ENCODE data around the gene PLCG2.
"Not testable (repeated sequence)": the region's sequence is repeated elsewhere in the genome, so short reads cannot be mapped to it uniquely, and the experiment has no call there.

Gene PLCG2

DNA sequence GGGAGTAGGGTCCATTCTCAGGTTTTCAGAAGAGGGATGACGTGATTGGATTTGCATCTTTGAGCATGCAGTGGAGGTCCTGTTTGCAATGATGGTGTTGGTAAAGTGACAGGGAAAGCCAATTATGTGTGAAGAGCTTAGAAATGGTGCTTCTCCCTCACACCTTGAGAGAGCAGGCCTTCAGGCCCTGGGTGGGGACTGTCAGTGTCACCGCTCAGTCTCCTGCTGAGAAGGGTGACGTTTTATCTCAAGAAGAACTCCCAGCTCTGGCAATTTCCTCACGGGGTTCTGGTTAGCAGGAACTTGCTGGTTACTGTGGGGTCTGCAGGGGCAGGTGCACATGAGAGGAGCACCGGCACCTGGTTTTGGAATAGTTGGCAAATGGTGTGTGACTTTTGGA, 11.2 kb downstream of the PLCG2 start:
- DNase-seq (ENCODE audit: low spot score) = no peak

DNA sequence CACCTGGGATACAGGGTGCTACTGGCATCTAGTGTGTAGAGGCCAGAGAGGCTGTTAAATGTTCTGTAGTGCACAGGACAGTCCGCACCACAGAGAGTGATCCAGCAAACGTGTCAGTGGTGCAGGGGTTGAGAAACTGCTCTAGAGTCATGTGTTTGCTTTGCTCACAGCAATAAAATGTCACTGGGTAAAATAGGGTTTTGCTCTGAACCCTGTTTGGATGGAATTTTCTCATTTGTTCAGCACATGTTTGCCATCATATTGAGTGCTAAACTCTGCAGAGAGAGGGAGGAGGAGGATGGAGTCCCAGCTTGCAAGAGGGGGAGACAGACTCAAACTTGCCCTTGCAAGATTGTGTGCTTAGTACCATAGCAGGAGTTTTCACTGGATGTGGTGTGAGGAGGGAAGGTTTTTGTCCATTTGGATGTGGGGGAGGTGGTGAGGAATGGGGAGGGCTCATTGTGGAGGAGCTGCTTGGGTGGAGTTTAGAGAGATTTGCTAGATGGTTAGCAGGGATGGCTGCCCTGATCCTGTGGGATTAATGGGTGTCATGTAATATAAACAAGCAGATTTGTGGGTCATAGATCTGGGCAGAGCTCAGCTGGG, 11.8 kb downstream of the PLCG2 start:
- DNase-seq (ENCODE audit: low spot score) = no peak

DNA sequence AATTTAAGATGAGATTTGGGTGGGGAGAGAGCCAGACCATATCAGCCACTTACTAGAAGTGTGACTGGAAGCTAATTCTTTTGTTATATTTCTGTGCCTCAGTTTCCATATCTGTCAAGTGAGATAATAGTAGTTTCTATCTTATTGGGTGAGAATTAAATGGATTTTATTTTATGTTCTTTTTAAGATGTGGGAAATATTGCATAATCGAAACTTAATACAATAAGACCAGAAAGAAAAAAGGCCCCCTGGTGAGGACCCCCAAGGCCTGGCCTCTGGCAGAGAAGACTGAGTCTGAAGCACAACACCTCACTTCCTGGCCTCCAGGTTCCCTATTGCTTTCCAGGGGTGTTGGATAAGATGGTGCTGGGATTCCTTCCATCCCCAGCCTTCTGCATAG, 13.7 kb downstream of the PLCG2 start:
- DNase-seq (ENCODE audit: low spot score) = no peak

DNA sequence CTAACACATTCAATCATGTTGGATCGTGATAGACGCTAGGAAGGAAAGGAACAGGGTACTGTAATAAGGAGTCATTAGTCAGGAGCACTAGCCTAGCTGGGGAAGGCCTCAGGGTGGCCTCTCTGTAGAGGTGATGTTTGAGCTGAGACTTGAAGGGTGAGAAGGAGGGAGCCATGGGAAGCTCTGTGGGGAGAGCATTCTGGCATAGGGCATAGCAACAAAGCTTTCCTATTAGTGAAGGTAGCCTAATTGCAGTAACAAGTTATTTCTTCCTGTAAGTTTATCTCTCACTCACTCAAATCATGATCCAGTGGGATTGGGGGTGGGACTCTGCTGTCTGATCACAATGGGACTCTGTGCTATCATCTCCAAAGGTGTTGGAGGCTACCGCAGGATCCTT, 16.1 kb downstream of the PLCG2 start:
- DNase-seq (ENCODE audit: low spot score) = no peak

DNA sequence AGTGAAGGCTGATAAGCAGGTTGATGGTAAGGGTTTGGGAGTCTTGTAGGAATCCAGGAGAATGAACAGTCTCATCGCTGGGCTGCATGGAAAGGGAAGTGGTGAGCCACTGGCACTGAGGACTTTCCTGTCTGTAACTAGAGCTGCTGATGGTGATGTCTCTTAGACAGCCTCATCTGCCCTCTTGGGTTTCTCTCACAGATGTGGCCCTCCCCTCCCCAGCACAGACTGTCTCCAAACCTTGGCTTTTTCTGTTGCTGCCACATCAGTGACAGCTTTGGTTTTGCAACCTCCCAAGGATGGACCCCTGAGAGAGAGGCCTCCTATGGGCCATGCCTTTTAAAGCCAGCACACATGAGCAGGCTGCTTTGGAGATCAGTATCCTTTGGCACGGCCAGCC, 16.9 kb downstream of the PLCG2 start:
- no peak for DNase-seq (ENCODE audit: low spot score)

DNA sequence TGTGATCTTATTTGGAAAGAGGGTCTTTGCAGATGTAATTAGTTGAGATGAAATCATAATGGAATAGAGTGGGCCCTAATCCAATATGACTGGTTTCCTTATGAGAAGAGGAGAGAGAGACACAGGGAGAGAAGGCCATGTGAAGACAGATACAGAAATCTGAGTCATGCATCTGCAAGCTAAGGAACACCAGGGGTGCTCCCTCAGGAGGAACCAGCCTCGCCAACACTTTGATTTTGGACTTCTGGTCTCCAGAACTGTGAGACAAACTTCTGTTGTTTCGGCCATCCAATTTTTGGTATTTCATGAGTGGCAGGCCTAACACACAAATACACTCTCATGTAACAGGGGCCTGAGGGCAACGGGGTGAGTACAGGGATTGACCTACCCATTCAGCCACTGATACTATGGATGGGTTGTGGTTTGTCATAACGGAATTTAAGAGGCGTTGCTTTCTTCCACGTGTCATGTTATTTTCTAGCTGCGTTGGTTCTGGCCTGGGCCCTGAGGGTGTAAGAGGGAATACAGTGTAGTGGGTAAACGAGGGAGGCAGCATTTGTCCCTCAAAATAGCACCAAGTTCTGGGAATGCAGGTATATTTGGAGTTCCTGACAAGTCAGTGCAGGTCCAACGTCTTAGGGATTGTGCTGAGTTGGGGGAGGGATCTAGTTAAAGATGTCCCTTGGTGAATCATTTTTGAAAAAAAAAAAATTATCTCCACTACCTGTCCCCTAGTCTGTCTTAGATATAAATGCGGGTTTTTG, 17.7 kb downstream of the PLCG2 start:
- DNase-seq (ENCODE audit: low spot score) = no peak

DNA sequence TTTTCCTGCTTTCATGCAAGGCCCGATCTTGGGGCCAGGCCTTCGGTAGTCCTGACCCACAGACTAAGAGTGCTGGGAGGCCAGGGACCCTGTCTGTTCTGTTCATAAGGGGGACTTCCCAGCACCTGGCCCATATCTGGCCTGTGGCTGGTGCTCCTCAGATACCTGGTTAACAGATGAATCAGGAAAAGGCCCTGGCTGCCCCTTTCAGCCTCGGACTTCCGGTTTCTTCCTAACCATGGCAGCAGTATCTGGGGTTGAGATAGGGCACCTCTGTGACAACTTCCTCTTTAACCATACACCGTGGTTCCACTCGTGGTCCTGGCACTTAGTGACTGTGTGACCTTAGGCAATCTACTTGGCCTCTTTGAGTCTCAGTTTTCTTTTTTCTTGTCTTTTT, 18.4 kb downstream of the PLCG2 start:
- DNase-seq (ENCODE audit: low spot score) = peak; percentile 66

DNA sequence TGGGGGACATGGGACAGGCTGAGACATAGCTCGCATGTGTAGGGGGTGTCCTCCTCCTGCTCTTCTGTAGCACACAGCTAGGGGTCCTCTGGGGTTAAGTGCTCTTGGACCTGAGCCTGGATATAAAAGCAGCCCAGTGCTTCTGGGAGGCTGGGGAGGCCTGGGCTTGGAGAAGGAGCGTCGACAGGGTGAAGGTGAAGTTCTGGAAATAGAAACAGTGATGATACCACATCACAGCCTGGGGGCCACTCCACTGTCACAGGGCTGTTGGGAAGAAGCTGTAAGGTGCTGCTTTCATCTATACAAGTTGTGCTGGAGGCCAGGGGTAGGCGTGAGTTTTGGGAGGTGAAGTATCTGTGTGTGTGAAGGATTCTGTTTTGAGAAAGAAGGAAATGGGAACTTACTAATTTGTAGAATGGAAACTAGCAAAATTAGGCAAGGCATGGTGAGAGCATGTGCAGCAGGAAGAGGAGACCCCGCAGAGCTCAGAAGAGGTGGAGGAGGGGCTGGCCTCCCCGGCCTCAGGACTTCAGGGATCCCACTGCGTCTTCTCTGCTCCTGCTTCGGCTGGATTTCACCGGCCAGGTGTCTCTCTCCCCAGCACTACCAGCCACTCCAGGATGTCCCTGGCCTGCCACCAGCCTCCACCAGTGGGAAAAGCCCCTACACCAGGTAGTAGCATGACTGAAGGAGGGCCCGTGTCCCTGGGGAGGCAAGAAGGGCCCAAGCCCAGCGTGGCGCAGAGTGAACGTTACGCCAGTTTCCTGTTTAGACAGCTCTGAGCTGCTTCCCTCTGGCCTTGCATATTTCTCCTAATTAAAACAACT, 19.4 kb downstream of the PLCG2 start:
- DNase-seq (ENCODE audit: low spot score) = peak; percentile 79

DNA sequence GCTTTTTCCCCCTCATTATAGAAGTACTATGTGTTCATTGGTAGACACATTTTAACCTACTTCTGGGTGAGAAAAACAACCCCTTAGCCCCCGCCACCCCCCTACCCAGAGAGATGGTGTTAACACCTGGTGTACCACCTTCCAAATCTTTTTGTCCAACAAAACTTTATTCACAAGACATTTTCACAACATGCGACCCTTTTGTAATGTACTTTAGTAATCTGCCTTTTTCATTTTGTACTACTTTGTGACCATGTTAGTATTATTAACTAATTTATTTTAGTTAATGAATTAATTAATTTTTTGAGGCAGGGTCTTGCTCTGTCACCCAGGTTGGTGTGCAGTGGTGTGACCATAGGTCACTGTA, 20.0 kb downstream of the PLCG2 start:
- DNase-seq (ENCODE audit: low spot score) = no peak

DNA sequence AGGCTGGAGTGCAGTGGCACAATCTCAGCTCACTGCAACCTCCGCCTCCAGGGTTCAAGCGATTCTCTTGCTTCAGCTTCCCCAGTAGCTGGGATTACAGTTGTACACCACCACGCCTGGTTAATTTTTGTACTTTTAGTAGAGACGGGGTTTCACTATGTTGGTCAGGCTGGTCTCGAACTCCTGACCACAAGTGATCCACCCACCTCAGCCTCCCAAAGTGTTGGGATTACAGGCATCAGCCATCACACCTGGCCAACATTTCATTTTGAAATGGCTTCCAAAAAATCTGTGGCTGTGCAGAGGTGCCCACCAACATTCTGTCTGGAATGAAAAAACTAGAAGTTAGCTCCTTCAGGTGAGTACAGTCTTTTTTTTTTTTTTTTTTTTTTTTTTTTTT, 22.6 kb downstream of the PLCG2 start:
- not testable (repeated sequence) for DNase-seq (ENCODE audit: low spot score)

DNA sequence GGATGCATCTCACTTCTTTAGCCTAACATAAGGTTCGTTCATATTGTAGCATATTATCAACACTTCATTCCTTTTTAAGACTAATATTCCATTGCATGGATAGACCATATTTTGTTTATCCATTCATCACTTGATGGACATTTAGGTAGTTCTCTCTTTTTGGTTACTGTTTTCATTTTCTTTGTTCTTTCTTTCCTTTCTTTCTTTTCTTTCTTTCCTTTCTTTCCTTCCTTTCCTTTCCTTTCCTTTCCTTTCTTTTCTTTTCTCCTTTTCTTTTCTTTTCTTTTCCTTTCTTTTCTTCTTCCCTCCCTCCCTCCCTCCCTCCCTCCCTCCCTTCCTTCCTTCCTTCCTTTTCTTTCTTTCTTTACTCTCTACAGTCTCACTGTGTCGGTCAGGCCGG, 24.2 kb downstream of the PLCG2 start:
- DNase-seq (ENCODE audit: low spot score) = no peak

DNA sequence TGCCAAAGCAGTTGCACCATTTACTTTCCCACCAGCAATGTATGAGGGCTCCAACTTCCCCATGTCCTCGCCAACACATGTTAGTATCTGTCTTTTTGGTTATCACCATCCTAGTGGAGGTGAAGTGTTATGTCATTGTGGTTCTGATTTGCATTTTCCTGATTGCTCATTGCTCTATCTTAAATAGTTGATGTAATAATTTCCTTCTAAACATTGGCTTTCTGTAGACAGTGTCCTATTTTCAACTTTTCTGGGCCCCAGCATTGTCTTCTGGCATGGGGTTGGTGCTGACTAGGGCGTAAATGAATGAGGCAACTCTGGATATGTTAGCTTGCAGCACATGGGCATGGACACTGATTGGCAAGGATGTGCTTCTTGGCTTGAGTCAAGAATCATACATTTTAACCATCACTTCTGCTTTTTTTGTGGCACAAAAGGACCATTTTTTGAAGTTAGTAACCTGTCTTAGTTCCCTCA, 25.1 kb downstream of the PLCG2 start:
- no peak for DNase-seq (ENCODE audit: low spot score)

DNA sequence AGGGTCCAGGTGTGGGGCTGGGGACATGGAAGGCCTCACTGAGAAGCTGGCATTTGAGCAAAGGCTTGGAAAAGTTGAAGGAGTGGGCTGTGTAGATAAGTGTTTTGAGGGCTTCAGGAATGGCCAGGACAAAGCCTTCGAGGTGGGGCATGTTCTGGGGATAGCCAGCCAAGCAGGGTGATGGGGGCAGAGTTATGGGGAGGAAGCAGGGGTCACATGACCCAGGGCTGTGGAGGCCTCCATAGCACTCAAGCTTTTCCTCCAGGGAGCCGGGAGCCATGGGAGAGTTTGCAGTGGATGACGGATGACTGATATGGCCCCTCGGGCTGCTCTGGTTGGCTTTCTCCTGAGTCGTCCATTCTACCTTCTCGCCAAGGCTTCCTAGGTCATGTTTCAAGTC, 27.6 kb downstream of the PLCG2 start:
- no peak for DNase-seq (ENCODE audit: low spot score)

DNA sequence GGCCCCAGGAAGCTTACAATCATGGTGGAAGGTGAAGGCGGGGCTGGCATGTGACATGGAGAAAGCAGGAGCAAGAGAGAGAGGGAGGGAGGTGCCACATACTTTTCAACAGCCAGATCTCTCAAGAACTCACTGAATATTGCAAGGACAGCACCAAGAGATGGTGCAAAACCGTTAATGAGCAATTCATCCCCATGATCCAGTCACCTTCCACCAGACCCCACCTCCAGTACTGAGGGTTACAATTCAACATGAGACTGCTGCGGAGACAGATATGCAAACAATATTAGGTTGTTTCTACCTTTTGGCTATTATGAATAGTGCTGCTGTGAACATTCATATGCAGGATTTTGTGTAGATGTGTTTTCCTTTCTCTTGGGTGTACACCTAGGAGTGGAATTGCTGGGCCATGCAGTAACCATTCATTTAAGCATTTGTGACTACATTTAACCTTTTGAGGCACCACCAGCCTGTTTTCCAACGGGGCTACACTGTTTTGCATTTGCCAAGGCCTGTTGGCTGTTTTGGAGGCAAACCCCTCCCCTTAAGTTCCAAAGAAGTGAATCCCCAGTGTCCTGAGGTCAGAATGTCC, 28.8 kb downstream of the PLCG2 start:
- DNase-seq (ENCODE audit: low spot score) = no peak

DNA sequence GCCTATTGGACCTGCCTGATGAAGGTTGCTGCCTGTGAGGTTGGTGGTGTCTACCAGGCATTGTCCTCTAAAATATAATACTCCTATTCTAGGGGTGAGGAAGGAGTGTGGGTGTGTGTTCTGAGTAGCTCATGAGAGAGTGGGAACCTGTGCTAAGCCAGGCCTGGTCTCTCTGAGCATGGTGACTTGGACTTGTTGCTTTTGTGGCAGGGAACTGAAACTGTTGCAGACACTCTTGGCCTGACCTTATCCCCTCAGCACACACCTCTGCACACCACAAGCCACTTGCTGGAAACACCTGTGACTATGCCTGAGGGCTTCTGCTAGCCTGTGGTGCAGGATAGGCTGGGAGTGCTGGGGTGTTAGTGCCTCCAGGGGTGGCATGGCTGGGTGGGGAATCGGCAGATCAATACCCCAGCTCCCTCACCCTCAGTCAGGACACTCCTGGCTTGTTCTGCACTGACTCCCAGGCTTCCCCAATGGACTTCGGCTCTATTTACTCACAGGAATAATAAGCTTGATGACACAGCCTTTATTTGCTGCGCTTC, 29.9 kb downstream of the PLCG2 start:
- peak; percentile 68 for DNase-seq (ENCODE audit: low spot score)

DNA sequence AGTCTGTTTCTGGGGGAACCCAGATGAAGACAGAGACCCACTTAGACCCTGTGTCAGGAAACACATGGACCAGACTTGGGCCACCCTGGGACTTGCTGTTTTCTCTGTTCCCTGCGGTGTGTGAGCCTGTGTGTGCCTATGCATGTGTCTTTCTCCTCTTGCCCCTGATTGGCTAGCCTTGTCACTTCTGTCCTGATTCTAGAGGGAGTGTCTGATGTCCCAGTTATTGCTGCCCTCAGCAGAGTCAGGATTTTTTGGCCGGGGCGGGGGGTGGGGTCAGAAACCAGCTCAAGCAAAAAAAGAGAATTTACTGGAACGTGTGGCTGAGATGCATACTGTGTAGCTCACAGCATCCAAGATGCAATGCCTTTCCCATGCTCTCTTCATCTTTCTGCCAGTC, 30.5 kb downstream of the PLCG2 start:
- no peak for DNase-seq (ENCODE audit: low spot score)

DNA sequence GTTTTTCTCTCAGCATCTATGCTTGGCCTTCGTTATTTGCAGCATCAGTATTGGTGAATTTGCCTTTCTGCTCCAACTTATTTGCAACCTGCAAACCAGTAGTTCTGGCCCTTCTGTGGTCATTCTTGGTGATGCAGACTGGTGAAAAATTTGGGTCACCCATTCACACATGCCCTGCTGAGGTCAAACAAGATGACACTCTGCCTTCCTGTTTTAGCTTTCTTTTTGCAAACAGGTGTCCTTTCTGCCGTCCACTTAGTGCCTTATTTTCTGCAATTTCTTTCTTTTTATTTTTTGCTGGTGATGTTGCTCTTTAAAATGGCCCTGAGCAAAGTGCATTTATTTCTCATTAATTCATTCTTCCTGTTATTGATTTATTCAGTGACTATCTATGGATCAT, 31.3 kb downstream of the PLCG2 start:
- no peak for DNase-seq (ENCODE audit: low spot score)

DNA sequence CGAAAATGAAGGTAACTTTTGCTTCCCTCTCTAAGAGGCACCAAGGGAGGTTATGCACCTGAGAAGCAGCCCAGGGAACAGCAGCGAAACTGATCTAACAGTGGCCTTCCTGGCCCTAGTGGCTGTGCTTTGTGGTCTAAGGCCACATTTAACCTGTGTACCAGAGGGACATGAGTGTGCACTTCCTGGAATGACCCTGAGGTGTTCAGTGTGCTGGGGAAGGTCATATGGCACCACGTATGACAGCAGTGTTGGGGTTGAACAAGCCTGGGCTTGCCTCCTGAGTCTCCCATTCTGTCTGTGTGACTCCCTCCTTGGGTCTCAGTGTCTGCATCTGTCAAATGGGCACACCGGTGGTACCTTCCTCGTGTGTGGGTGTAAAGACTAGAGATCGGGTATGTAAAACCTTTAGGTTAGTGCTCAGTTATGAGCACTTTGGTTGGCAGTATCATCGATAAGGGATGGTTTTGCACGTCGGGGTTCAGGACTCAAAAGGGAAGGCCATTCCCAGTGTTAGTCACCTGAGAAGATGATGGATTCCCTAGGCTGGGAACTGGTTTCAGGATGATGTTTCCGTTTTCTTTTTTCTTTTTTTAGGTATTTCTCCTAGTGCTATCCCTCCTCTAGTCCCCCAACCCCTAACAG, 31.9 kb downstream of the PLCG2 start:
- DNase-seq (ENCODE audit: low spot score) = no peak

DNA sequence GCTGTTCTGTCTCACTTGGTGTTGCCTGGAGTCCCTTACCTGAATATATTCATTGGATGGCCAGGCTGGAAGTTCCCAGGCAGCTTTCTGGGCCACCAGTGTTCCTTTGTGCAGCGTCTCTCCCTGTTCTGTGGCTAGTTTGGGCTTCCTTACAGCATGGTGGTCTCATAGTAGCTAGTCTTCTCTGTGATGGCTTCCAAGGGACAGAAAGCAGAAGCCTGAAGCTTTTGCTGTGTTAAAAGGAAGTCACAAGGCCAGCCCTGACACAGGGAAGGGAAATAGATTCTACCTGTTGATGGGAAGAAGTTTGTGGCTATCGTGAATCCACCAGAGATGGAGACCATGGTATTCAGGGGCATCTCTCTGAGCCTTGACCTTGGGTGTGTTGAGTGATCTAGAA, 34.6 kb downstream of the PLCG2 start:
- DNase-seq (ENCODE audit: low spot score) = no peak

DNA sequence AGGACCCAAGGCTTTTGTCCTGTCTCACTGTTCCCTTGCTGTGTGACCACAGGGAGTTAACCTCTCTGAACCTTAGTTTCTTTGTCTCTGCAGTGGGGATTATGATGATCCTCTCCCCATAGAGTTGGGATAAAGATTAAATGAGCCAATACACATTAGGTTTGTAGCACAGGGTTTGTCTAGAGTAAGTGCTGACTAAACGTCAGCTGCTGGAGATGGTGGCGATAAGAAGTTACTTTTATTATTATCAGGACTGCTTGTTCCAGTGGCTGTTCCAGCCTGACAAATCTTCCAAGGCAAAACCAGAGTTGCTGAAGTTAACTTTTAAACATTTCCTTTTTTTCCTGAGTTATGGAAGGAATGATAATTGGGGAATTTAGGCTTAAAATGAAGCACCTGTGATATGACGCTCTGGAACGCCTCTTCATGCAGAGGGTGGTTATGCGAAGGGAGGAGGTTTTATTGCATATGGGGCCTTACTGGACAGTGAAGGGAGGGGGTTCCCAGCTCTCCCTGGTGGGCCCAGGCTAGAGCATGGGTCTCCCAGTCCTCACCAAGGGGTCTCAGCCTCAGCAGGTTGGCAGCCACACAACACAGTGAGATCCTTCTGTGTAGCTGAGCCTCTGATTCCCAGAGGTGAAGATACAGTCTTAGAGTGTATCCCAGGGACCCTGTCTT, 35.8 kb downstream of the PLCG2 start:
- DNase-seq (ENCODE audit: low spot score) = no peak

DNA sequence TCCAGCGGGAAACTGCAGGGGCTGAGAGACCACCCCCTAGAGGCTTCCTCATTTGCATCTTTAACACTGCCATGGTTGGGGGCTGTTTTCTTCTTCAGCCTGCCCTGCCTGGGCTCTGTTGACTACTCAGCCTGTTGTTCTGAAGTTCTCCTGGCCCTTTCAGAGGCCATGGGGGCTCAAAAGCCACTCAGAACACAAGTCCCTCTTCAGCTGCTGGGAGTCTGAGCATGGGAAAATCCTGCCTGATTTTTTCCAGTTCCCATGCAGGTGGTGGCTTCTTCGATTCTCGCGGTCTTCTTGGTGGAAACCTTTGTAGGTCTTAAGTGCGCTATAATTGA, 36.3 kb downstream of the PLCG2 start:
- no peak for DNase-seq (ENCODE audit: low spot score)
